ENCODE measurements around the gene WNK4.

- TF ChIP-seq CREM (IDR thresholded peaks at IDR 0.05; ENCODE audit: low read depth) = no peak
- no peak for TF ChIP-seq IKZF2 (IDR thresholded peaks at IDR 0.05)
- TF ChIP-seq ZNF24 (IDR thresholded peaks at IDR 0.05) = no peak
- TF ChIP-seq, protein P1, sequence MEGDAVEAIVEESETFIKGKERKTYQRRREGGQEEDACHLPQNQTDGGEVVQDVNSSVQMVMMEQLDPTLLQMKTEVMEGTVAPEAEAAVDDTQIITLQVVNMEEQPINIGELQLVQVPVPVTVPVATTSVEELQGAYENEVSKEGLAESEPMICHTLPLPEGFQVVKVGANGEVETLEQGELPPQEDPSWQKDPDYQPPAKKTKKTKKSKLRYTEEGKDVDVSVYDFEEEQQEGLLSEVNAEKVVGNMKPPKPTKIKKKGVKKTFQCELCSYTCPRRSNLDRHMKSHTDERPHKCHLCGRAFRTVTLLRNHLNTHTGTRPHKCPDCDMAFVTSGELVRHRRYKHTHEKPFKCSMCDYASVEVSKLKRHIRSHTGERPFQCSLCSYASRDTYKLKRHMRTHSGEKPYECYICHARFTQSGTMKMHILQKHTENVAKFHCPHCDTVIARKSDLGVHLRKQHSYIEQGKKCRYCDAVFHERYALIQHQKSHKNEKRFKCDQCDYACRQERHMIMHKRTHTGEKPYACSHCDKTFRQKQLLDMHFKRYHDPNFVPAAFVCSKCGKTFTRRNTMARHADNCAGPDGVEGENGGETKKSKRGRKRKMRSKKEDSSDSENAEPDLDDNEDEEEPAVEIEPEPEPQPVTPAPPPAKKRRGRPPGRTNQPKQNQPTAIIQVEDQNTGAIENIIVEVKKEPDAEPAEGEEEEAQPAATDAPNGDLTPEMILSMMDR (IDR thresholded peaks at IDR 0.05 in 2 of 3, conservative IDR thresholded peaks at IDR 0.05 in 1 of 3; ENCODE audit: control insufficient read depth in 2 of 3, extremely low read depth in 1 of 3, insufficient read depth in 1 of 3, low read depth in 3 of 3, low read length in 3 of 3) = no peak
These were observed 28.8 kb downstream of the WNK4 start for GRCh38 chr17:42809250-42809649.

Measured in GM12878 (cell line).